ENCODE data around the gene RNASE13.
"Not testable (repeated sequence)": the region's sequence is repeated elsewhere in the genome, so short reads cannot be mapped to it uniquely, and the experiment has no call there.

Gene RNASE13

DNA sequence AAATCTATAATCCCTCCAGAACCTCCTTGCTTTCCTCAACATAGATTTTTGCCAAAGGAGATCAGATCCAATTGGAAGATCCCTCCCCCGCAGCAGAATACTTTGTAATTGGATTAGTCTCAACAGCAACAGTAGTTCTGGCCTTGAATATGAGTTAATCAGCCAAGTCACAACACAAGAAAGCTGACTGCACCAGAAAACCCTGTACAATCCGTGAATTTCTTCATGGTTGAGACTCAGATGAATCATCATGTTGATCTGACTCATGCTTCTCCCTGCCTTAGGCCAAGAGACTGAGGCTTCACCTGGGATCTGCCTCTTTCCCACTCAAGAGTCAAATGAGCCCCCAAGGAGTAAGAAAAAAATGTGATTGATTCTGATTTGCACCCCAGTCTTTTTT is 47.8 kb downstream of the RNASE13 start:
- peaks cover 8 to 61% of the 10 kb centered on the region in 2 experiments for H3K4me1 ChIP-seq (ENCODE audit: control insufficient read depth in 1 of 2, insufficient read depth in 1 of 2, low read depth in 1 of 2, low read length in 1 of 2)
- no peak for TF ChIP-seq CTCF (IDR thresholded peaks at IDR 0.05)
- H3K9me3 ChIP-seq, result no peaks in the 10 kb centered on the region
- H3K36me3 ChIP-seq, result peaks cover under 1% of the 10 kb centered on the region
- peak overlapping the region; percentile 65 for H3K27ac ChIP-seq
- H3K4me3 ChIP-seq (ENCODE audit: low read depth in 1 of 2, low read length in 1 of 2), result no peak overlapping the region
- H3K27me3 ChIP-seq, result no peaks in the 10 kb centered on the region

DNA sequence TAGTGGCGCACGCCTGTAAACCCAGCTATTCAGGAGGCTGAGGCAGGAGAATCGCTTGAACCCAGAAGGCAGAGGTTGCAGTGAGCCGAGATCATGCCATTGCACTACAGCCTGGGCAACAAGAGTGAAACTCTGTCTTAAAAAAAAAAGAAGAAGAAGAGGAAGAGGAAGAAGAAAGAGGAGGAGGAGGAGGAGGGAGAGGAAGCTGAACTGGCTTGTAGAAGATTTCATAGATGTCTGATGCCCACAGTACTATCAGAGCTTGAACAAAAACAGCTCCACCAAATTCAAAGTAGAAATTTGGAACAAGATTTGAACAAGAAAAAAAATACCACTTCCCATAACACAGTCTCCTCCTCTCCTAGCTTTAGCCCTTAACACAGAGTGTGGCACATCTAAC is 49.0 kb downstream of the RNASE13 start:
- H3K9me3 ChIP-seq, H3K27me3 ChIP-seq, H3K36me3 ChIP-seq: not testable (repeated sequence)
- H3K4me3 ChIP-seq (ENCODE audit: low read depth in 1 of 2, low read length in 1 of 2), result peak overlapping the region in 1 of 2 experiments; percentile 3
- H3K4me1 ChIP-seq (ENCODE audit: control insufficient read depth in 1 of 2, insufficient read depth in 1 of 2, low read depth in 1 of 2, low read length in 1 of 2), result peaks cover 6 to 58% of the 10 kb centered on the region in 2 experiments
- peak overlapping the region; percentile 65 for H3K27ac ChIP-seq
